ENCODE data around the gene CADM1. TPM values are rescaled to one million over a fixed set of nuclear protein-coding genes. Genes with fewer than 3 reads are reported as not detected.

The CADM1 gene
- total RNA-seq, 1 donor from 2014 or later: 35.0 TPM

- no peak overlapping the region for H3K27ac ChIP-seq (ENCODE audit: low read depth, low read length)
- no peaks in the 10 kb centered on the region for H3K9me3 ChIP-seq (ENCODE audit: control insufficient read depth in 3 of 3, low read length in 3 of 3)
- peaks cover 2 to 11% (median 6%) of the 10 kb centered on the region in 3 donors for H3K4me1 ChIP-seq (ENCODE audit: control insufficient read depth in 3 of 3, insufficient read depth in 3 of 3, low read length in 3 of 3)
- H3K27me3 ChIP-seq (ENCODE audit: control insufficient read depth in 3 of 3, insufficient read depth in 3 of 3, low read length in 3 of 3): no peaks in the 10 kb centered on the region
- H3K9ac ChIP-seq (ENCODE audit: low read depth in 1 of 3, low read length in 3 of 3): no peak overlapping the region
- H3K36me3 ChIP-seq (ENCODE audit: control insufficient read depth in 3 of 3, insufficient read depth in 3 of 3, low read length in 3 of 3): no peaks in the 10 kb centered on the region
- H3K4me3 ChIP-seq (ENCODE audit: low read length in 3 of 3): no peak overlapping the region
Observed at GRCh38 chr11:115453693-115454490, 50.3 kb downstream of the CADM1 start.

- peaks cover 2 to 11% (median 6%) of the 10 kb centered on the region in 3 donors for H3K4me1 ChIP-seq (ENCODE audit: control insufficient read depth in 3 of 3, insufficient read depth in 3 of 3, low read length in 3 of 3)
- H3K9me3 ChIP-seq (ENCODE audit: control insufficient read depth in 3 of 3, low read length in 3 of 3): peaks cover 0 to 7% (median 4%) of the 10 kb centered on the region in 3 donors
- no peaks in the 10 kb centered on the region for H3K27me3 ChIP-seq (ENCODE audit: control insufficient read depth in 3 of 3, insufficient read depth in 3 of 3, low read length in 3 of 3)
- H3K36me3 ChIP-seq (ENCODE audit: control insufficient read depth in 3 of 3, insufficient read depth in 3 of 3, low read length in 3 of 3): no peaks in the 10 kb centered on the region
- no peak overlapping the region for H3K27ac ChIP-seq (ENCODE audit: low read depth, low read length)
- H3K9ac ChIP-seq (ENCODE audit: low read depth in 1 of 3, low read length in 3 of 3): no peak overlapping the region
- H3K4me3 ChIP-seq (ENCODE audit: low read length in 3 of 3): no peak overlapping the region
Observed at GRCh38 chr11:115452241-115452640, 52.0 kb downstream of the CADM1 start.

- Histone ChIP-seq H3K36me3 (ENCODE audit: control insufficient read depth in 3 of 3, insufficient read depth in 3 of 3, low read length in 3 of 3) (no peaks in the 10 kb centered on the region), H3K27me3 (ENCODE audit: control insufficient read depth in 3 of 3, insufficient read depth in 3 of 3, low read length in 3 of 3) (no peaks in the 10 kb centered on the region), H3K27ac (ENCODE audit: low read depth, low read length) (no peak overlapping the region), H3K4me3 (ENCODE audit: low read length in 3 of 3) (no peak overlapping the region), H3K4me1 (ENCODE audit: control insufficient read depth in 3 of 3, insufficient read depth in 3 of 3, low read length in 3 of 3) (peaks cover 6 to 8% (median 7%) of the 10 kb centered on the region in 3 donors), H3K9me3 (ENCODE audit: control insufficient read depth in 3 of 3, low read length in 3 of 3) (peaks cover 0 to 7% (median 4%) of the 10 kb centered on the region in 3 donors), H3K9ac (ENCODE audit: low read depth in 1 of 3, low read length in 3 of 3) (no peak overlapping the region)
Observed at GRCh38 chr11:115450519-115450918, 53.7 kb downstream of the CADM1 start.

- no peak overlapping the region for H3K9ac ChIP-seq (ENCODE audit: low read depth in 1 of 3, low read length in 3 of 3)
- peaks cover 0 to 7% (median 4%) of the 10 kb centered on the region in 3 donors for H3K9me3 ChIP-seq (ENCODE audit: control insufficient read depth in 3 of 3, low read length in 3 of 3)
- H3K27ac ChIP-seq (ENCODE audit: low read depth, low read length): no peak overlapping the region
- H3K27me3 ChIP-seq (ENCODE audit: control insufficient read depth in 3 of 3, insufficient read depth in 3 of 3, low read length in 3 of 3): no peaks in the 10 kb centered on the region
- H3K4me3 ChIP-seq (ENCODE audit: low read length in 3 of 3): no peak overlapping the region
- H3K36me3 ChIP-seq (ENCODE audit: control insufficient read depth in 3 of 3, insufficient read depth in 3 of 3, low read length in 3 of 3): no peaks in the 10 kb centered on the region
- H3K4me1 ChIP-seq (ENCODE audit: control insufficient read depth in 3 of 3, insufficient read depth in 3 of 3, low read length in 3 of 3): peaks cover 4 to 8% (median 6%) of the 10 kb centered on the region in 3 donors
Observed at GRCh38 chr11:115447273-115447864, 56.8 kb downstream of the CADM1 start.

- Histone ChIP-seq H3K27me3 (ENCODE audit: control insufficient read depth in 3 of 3, insufficient read depth in 3 of 3, low read length in 3 of 3) (no peaks in the 10 kb centered on the region), H3K4me1 (ENCODE audit: control insufficient read depth in 3 of 3, insufficient read depth in 3 of 3, low read length in 3 of 3) (peaks cover 1 to 4% (median 4%) of the 10 kb centered on the region in 3 donors), H3K27ac (ENCODE audit: low read depth, low read length) (no peak overlapping the region), H3K9me3 (ENCODE audit: control insufficient read depth in 3 of 3, low read length in 3 of 3) (peaks cover 0 to 7% (median 4%) of the 10 kb centered on the region in 3 donors), H3K36me3 (ENCODE audit: control insufficient read depth in 3 of 3, insufficient read depth in 3 of 3, low read length in 3 of 3) (no peaks in the 10 kb centered on the region), H3K9ac (ENCODE audit: low read depth in 1 of 3, low read length in 3 of 3) (no peak overlapping the region), H3K4me3 (ENCODE audit: low read length in 3 of 3) (no peak overlapping the region)
Observed at GRCh38 chr11:115446214-115446613, 58.0 kb downstream of the CADM1 start.

GRCh38 chr11:115444542-115444941, 59.7 kb downstream of the CADM1 start:
- H3K4me3 ChIP-seq (ENCODE audit: low read length in 3 of 3): no peak overlapping the region
- H3K36me3 ChIP-seq (ENCODE audit: control insufficient read depth in 3 of 3, insufficient read depth in 3 of 3, low read length in 3 of 3): no peaks in the 10 kb centered on the region
- H3K9ac ChIP-seq (ENCODE audit: low read depth in 1 of 3, low read length in 3 of 3): no peak overlapping the region
- H3K27me3 ChIP-seq (ENCODE audit: control insufficient read depth in 3 of 3, insufficient read depth in 3 of 3, low read length in 3 of 3): no peaks in the 10 kb centered on the region
- H3K9me3 ChIP-seq (ENCODE audit: control insufficient read depth in 3 of 3, low read length in 3 of 3): peaks cover 0 to 7% (median 4%) of the 10 kb centered on the region in 3 donors
- H3K27ac ChIP-seq (ENCODE audit: low read depth, low read length): no peak overlapping the region
- H3K4me1 ChIP-seq (ENCODE audit: control insufficient read depth in 3 of 3, insufficient read depth in 3 of 3, low read length in 3 of 3): peaks cover 0 to 4% (median 0%) of the 10 kb centered on the region in 3 donors

GRCh38 chr11:115439969-115440540, 64.2 kb downstream of the CADM1 start:
- Histone ChIP-seq H3K9ac (ENCODE audit: low read depth in 1 of 3, low read length in 3 of 3) (no peak overlapping the region), H3K27ac (ENCODE audit: low read depth, low read length) (no peak overlapping the region), H3K36me3 (ENCODE audit: control insufficient read depth in 3 of 3, insufficient read depth in 3 of 3, low read length in 3 of 3) (no peaks in the 10 kb centered on the region), H3K27me3 (ENCODE audit: control insufficient read depth in 3 of 3, insufficient read depth in 3 of 3, low read length in 3 of 3) (peaks cover 0 to 2% (median 0%) of the 10 kb centered on the region in 3 donors), H3K4me3 (ENCODE audit: low read length in 3 of 3) (no peak overlapping the region), H3K4me1 (ENCODE audit: control insufficient read depth in 3 of 3, insufficient read depth in 3 of 3, low read length in 3 of 3) (no peaks in the 10 kb centered on the region), H3K9me3 (ENCODE audit: control insufficient read depth in 3 of 3, low read length in 3 of 3) (no peaks in the 10 kb centered on the region)

GRCh38 chr11:115439385-115439784, 64.8 kb downstream of the CADM1 start:
- Histone ChIP-seq H3K36me3 (ENCODE audit: control insufficient read depth in 3 of 3, insufficient read depth in 3 of 3, low read length in 3 of 3) (no peaks in the 10 kb centered on the region), H3K9me3 (ENCODE audit: control insufficient read depth in 3 of 3, low read length in 3 of 3) (no peaks in the 10 kb centered on the region), H3K9ac (ENCODE audit: low read depth in 1 of 3, low read length in 3 of 3) (no peak overlapping the region), H3K4me1 (ENCODE audit: control insufficient read depth in 3 of 3, insufficient read depth in 3 of 3, low read length in 3 of 3) (no peaks in the 10 kb centered on the region), H3K4me3 (ENCODE audit: low read length in 3 of 3) (no peak overlapping the region), H3K27me3 (ENCODE audit: control insufficient read depth in 3 of 3, insufficient read depth in 3 of 3, low read length in 3 of 3) (peaks cover 0 to 2% (median 0%) of the 10 kb centered on the region in 3 donors), H3K27ac (ENCODE audit: low read depth, low read length) (no peak overlapping the region)

GRCh38 chr11:115437902-115438575, 66.2 kb downstream of the CADM1 start:
- peaks cover 0 to 6% (median 0%) of the 10 kb centered on the region in 3 donors for H3K4me1 ChIP-seq (ENCODE audit: control insufficient read depth in 3 of 3, insufficient read depth in 3 of 3, low read length in 3 of 3)
- H3K27me3 ChIP-seq (ENCODE audit: control insufficient read depth in 3 of 3, insufficient read depth in 3 of 3, low read length in 3 of 3): peaks cover 0 to 2% (median 0%) of the 10 kb centered on the region in 3 donors
- no peaks in the 10 kb centered on the region for H3K9me3 ChIP-seq (ENCODE audit: control insufficient read depth in 3 of 3, low read length in 3 of 3)
- H3K9ac ChIP-seq (ENCODE audit: low read depth in 1 of 3, low read length in 3 of 3): no peak overlapping the region
- H3K4me3 ChIP-seq (ENCODE audit: low read length in 3 of 3): no peak overlapping the region
- no peak overlapping the region for H3K27ac ChIP-seq (ENCODE audit: low read depth, low read length)
- no peaks in the 10 kb centered on the region for H3K36me3 ChIP-seq (ENCODE audit: control insufficient read depth in 3 of 3, insufficient read depth in 3 of 3, low read length in 3 of 3)
